Activated T-cell treated with anti-CD3 and anti-CD28 coated beads, Interleukin-2, amount 50 U/mL, for 1 hour (primary cell): ENCODE measurements around the gene PPP2R5C.
A peak's percentile ranks its signal among the peaks of the same experiment; 100 is the strongest.

Experiments used
- DNase-seq: peaks from one replicate; pipeline ENCODE4 v3.0.0-alpha.2; 2020

Gene PPP2R5C

DNA sequence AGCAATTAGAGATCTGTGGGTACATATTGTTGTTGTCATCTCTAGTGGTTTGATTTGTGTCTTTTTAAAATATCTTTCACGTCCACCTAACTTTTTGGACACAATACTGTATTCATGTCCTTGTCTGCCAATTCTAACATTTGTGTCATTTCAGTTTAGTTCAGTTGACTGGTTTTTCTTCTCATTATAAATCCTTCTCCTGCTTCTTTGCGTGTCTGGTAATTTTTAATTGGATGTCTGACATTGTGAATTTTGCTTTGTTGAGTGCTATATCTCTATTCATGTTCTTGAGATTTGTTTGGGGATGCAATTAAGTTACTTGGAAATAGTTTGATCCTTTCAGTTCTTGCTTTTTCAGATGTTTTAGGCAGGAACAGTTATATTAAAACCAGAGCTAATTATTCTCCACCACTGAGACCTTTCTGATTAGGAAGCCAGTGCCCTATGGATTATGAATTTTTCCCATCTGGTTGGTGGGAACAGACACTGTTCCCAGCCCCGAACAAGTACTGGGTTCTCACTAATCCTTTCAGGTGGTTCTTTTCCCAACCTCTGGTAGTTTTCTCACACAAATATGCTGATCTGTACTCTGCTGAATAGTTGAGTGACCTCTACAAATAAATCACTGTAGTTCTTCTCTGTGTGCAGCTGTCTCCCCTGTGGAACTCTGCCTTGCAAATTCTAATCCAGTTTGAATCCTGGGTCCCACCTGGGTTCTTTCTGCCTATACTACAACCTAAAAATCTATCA lies 111.7 kb downstream of the PPP2R5C start:
- no peak for DNase-seq

DNA sequence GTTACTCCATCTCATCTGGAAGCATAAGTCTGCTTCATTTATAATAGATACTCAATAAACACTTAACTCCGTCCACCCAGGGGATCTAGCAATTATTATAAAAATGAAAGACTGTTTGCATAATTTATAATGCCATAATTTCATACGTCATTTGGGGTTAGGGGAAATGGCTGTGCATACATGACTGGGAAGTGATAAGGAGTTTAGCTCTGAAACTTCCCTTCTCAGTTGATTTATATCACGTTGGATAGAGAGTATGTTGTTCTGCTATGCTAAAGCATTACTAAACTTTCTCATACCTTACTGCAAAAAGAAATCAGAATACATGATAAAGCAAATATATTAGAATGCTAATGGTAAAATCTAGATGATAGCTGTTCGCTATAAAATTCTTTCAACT lies 112.5 kb downstream of the PPP2R5C start:
- DNase-seq, result no peak

DNA sequence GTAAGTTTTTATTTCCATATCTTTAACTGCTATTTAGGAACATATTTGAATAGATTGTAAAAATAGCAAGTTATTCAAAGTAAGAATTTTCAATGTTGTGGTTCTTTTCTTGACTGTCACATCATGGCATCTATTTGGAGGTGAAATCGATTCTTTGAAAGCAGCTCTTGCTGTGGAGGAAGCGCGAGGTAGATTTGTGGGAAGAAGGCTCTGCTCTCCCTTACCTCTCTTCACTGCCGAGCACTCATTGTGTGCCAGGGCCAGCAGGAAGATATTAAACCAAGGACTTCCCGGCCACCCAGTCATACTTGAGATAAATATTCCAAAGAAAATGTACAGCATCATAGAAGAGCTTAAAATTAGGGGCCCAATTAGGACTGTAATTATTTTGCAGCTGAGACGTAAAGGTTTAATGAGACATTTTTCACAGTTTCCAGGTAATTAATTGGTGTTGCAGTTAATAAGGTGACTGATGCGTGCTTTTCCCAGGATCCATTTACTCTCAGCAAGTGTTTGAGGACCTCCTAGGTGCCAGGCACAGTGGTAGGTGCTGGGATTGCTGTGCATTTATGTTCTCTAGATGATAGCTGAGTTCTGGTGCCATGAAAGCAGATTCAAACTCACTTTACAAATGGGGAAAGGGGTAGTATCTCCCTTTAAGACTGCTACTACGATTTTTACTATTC lies 113.7 kb downstream of the PPP2R5C start:
- DNase-seq, result no peak

DNA sequence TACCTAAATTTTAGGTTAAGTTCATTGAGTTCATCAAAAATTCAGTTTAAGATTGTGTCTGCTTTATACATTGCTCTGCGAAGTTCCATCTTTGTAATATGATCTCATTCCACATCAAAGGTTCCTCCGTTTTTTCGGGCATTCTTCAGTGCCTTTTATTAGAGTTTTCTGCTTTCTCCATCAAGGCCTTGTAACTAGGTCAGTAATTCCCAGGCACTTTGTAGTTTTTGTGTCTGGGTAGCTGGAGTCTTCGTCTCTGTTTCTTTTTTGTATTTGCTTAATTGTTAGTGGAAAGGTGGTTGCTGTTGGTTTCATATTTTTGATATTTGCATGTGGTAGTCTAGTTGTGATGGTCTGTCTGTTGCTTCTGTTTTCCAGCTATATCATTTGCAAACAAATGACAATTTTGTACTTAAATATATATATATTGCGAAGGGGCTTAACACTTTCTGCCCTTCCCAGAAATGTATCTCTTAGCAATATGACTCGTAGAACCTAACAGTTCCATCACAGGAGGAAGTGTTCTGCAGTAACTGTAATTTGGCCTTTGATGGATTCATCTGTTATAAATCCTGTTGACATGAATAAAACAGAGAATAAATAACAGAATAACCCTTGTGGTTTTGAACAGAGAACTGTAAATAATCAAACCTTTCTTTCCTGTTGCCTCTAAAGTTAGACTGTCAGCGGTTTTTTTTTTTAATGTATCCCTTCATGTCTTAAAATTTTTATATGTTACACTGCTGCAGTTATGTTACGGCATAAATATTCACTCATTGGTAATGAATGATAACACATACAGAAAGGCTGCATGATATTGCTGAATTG lies 114.4 kb downstream of the PPP2R5C start:
- no peak for DNase-seq

DNA sequence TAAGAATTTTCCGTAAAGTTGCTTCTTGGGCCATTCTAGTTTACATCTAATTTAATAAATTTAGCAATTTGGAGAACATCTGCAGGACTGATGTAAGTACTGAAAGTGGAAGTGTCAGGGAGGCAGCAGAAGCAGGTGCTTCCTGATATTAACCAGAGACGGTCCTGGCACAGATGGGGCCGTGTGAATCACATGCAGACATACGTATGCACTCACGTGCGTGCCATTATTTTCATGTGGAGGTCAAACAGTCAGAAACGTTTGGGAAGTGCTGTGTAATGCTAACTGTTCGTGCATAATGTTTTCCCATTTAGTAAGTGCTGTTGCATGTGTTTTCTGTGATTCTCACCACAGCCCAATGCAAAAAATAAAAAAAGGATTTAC lies 115.0 kb downstream of the PPP2R5C start:
- peak; percentile 60 for DNase-seq

DNA sequence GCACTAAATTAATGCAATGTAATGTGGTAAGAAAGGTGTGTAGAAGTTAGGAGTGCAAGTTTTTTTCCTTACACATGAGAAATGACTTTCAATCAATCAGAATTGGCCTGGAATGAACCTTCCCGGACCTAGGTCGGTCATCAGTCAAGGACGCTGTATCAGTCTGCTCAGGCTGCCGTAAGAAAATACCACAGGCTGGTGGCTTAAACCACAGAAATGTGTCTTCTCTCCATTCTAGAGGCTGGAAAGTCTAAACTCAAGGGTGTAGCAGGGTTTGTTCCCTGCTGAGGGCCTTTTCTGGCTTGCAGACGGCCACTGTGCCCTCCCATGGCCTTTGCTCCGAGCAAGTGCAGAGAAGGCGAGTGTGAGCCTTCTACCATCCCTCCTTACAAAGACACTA lies 116.3 kb downstream of the PPP2R5C start:
- DNase-seq, result no peak

DNA sequence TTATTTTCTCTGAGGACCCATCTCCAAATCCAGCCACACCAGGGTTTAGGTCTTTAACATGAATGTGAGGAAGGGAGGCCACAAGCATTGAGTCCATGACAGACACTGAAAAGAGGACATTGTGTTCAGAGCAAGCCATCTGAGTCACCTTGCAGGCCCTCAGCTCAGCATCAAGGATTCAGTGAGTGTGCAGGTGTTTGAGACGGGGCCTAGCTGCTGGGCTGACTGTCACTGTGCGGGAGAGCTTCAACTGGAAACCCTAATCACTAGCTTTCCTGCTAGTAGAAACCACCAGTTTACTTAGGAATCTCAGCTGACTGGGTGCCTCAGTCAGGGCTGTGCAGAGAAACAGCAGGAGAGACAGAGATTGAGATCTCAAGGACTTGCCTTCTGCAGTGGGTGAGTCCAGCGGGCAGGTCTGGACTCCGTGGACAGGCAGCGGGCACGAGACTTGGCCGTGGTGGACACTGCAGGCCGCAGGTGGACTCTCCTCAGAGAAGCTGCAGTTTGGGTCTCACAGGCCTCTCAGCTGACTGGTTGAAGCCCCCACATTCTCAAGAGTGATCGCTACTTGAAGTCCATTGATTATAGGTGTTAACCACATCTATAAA lies 116.8 kb downstream of the PPP2R5C start:
- no peak for DNase-seq

DNA sequence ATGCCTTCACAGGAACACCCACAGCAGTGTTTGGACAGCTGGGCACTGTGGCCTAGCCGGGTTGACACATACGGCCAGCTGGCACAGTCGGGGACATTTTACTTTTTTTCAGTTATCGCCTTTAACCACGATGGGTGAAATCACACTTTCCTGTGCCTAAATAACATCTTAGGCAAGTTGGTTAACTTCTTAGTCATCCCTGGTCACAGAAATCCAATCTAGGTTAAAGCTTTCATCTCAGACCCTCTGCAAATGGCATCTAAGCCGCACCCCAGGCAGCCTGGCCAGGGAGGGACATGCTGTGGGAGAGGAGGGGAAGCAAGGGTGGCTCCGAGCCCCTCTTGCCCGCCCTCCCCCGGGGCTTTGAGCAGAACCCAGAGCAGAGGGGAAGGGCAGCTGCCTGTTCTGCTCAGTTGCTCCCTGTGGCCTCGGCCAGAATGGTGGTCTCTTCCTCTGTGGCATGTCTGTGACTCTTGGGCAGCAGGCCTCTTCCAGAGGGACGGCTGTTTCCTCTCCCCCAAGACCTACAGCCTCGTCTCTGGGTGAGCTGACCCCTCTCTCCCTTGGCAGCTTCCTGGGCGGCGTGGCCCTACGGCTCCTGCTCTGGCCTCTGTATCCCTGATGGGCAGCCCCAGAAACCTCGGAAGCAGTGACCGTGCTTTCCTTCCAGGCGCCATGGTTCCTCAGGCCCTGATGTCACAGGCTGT lies 117.5 kb downstream of the PPP2R5C start:
- no peak for DNase-seq

DNA sequence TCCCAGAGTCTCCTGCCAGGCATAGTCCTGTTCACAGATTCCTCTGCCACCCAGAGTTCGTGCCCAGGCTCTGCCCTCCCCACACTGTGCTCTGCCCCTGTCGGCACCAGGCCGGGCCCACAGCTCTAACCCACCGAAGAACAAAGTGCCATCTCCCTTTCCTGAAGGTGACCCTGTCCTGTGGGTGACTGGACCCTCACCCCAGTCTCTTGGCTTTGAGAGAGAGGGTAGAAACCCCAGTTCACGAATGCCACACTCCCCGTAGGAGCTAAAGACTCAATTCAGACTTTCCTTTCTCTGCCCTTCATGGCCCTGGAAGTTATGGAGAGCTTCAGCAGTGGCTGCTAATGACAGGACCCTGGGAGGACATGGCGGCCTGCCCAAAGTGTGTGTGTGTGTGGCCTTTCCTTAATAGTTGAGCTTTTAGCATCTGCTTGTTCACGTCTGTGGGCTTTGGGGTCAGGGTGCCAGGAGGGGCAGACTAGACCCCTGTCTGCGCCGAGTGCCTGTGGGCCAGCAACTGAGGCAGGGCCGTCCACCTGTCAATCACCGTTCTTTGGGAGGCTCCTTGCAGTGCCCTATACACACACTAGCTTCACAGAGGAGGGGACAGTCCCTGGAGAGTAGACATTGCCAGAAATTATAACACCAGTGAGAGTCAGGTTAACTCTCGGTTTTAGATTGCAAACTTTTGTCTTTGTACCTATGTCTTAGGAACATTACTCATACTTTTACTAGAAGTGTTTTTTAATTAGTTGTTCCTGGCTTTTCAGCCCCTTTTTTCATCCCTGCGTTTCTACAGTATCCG lies 118.2 kb downstream of the PPP2R5C start:
- DNase-seq, result no peak

DNA sequence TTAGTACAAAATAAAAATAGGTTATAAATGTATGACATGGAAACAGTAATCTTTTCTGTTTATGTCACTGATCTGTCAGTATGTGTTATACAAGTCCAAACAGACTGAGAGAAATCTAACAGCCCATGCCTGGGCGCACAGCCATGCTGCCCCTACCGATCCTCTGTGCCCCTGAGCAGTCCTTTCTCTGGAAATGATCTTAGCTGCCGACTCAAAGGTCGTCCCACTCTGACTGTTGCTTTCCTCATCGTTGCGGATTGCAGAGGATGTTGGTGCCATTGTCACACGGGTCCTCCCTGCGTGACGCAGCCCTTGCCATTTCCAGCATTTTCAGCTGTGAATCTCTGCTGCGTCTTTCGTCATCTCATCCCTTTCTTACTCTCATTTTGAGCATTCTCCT lies 119.9 kb downstream of the PPP2R5C start:
- no peak for DNase-seq

DNA sequence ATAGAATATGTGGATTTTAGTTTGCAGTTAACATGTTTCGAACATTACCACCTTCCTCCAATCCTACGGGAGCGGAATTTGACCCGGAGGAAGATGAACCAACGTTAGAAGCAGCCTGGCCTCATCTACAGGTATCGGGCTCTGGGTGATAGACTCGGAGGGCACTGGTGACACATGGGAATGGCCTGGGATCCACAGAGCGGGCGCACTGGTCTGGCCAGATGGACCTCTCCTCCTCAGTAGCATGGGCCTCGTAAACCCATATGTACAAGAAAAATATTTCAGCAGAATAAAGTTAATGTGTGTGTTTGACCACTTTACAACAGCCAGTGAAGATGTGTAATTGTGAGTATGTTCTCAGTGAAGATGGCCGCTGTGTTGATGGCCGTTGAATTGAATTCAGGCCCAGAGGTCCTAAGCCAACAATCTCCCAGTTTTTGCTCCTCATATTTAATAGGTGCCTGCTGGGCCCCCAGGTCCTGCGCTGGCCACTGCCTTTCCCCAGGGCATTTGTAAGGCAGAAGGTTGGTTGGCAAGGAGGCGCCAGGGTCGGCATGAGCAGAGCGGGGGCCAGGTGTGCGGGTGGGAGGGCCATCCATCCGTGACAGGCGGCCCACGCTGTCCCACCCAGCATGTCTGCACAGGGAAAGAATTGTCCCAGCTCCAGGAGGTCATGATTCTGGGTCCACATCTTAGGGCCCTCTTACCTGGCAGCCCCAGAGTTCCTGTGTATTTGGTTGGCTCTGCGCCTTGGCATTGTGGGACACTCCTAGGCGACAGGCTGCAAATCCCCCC lies 120.8 kb downstream of the PPP2R5C start:
- DNase-seq, result no peak

DNA sequence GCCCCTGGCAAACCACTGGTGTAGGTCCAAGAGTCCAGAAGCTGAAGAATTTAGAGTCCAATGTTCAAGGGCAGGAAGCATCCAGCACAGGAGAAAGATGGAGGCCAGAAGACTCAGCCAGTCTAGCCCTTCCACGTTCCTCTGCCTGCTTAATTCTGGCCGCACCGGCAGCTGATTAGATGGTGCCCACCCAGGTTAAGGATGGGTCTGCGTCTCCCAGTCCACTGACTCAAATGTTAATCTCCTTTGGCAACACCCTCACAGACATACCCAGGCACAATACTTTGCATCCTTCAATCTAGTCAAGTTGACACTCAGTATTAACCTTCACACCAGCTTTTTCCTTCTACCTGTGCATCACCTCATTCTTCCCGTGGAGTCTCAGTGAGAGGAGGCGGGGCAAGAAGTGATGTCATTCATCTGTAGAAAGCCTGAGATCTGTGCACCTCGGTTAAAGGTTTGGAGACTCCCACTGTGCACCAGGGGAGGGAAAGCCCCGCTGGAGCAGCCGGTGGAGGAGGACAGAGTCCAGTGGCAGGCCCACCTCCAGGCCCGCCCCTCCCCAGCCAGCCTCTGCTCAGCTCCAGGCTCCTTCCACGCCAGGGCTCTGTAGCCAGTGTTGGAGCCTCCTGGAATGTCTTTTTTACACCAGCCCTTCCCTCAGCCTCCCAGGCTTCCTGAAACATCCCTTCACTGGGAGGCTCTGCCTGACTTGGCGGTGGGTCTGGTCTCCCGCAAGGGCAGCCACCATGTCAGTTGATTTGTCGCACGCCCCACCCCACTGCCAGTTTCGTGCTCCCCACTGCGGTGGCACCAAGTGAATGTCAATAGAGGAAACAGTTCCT lies 122.8 kb downstream of the PPP2R5C start:
- no peak for DNase-seq

DNA sequence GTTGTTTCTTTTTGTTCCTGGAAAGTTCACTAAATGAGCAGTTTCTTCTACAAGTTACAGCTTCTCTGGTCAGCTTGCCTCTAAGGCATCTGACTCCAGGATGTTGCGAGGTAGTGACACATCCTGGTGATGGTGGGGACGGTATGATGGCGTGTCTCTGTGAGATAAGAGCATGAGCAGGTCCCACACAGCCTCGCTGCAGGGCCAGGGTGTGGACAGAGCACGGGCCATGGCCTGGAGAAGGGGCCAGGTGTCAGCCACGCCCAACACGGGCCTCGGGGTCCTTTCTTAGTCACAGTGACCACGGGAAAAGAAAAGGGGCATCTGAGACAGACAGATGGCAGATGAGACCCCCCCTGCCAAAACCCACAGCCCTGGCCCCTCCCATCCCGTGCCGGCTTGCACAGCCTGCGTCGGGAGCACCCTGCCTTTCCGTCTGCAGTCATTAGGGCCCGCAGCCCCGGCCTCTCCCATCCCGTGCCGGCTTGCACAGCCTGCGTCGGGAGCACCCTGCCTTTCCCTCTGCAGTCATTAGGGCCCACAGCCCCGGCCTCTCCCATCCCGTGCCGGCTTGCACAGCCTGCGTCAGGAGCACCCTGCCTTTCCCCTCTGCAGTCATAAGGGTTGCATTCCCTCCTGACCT lies 123.5 kb downstream of the PPP2R5C start:
- DNase-seq, result no peak

DNA sequence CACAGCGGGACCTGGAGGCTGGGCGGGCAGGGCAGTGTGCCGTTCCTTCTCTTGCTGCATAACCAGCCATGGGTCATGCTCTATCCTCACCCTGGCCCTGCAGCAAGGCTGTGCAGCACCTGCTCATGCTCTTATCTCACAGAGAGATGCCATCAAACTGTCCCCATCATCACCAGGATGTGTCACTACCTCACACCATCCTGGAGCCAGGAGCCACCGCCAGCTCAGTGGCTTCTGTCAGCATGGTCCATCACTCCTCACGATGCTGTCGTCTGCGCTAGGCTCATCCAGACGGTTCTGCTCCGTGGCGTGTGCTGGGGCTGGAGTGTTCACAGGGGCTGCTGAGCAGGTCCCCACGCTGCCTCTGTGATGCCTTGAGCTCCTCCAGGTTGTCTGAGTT lies 125.7 kb downstream of the PPP2R5C start:
- no peak for DNase-seq

DNA sequence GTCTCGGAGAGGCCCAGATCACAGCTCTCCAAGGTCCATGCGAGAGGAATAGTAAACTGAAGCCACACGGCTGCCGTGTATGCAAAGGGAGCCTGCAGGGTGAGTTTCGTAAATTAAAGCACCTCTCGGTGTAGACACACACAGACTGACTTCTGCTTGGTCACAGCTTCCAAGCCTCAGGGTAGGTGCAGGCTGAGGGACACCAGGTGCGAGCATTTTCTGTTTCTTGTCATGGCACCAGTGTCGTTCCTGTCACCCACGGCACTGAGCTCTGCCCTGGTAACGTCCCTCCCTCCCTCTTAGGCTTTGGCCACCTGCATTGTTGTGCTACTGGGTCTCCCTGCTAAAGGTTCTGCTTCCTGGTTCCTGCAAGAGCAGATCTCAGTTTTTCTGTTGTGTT lies 126.7 kb downstream of the PPP2R5C start:
- no peak for DNase-seq

DNA sequence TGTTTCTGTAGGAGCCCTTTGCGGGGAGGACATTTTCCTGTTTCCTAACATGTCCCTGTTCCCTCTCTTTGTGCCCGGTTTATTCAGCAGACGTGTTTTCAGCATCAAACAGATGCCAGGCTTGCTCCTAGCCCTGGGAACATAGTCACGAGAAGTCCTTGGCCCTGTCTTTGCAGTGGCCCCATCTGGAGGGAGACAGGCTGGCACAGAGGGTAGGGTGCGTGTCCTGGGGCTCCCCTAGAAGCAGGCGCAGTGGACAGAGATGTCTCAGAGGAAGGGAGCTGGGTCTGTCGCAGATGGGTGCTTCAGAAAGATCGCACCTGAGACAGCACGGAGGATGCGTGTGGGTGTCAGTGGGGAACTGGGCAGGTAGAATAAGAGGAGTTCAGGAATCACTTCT lies 127.9 kb downstream of the PPP2R5C start:
- no peak for DNase-seq

DNA sequence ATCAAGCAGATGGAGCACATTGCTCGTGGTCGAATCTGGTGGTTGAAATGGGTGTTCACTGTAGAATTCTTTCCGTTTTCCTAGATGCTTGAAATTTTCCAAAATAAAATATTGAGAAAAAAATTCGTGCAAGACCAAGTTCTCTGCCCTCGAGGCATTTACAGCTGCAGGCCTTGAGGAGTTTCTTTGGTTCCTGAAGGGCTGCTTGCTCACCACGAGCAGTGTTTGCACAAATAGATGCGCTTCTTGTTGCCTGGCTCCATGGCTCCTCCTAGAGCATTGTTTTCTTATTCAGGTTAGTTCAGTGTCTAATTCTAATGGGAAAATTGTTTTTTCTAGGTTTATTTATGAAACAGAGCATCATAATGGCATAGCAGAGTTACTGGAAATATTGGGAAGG lies 128.4 kb downstream of the PPP2R5C start:
- DNase-seq, result no peak

DNA sequence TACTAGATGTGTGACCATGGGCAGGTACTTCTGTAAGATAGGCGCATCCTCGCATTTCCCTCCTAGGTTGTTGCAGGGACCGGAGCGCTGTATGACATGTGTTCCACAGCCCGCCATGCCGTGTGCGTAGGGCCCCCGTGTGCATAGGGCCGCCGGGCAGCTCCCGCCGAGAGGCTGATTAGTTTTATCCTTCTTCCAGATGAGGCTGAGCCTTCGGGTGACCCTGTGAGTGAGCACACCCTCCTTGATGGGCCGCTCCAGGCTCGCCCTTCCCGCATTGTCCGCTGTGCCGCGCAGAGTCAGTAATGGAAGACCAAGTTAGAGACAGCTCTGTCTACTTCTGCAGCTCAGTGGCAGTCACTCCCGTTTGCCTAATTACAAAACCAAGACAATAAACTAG lies 130.0 kb downstream of the PPP2R5C start:
- no peak for DNase-seq

DNA sequence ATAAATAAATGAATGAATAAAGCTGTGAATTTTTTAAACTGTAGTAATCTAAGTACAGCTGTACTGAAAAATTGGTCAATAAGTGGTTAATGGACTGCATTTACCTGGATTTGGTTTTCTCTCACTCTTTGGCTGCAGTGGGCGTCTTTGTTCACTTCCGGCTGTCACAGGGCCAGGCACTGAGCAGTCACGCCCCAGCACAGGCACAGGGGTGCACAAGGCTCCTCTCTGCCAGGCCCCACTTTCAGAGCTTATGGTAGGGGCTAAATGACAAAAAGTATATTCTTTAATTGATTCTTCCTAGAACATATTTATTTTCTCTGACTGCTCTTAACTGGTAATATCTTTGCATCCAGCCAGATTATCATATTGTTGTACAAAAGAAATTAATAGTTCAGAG lies 132.2 kb downstream of the PPP2R5C start:
- DNase-seq, result no peak
